IMR-90 (cell line): ENCODE measurements around the gene ATP2A3. TPM values are rescaled to one million over a fixed set of nuclear protein-coding genes. Genes with fewer than 3 reads are reported as not detected.

ENCODE experiments used
- ATAC-seq: fragments of 200-7000 bp; cut with Tn5 transposase; 2 replicates; pipeline ENCODE4 v1.9.1; 2020; ENCODE audit warnings: low read depth, mild to moderate bottlenecking, moderate library complexity
- BruUV-seq: library from RNA; stranded (reverse); fragments of 400-500 nt; replicated peaks from 2 replicates; lab custom pipeline; 2021; lab: Mats Ljungman, UMichigan
- CTCF ChIA-PET: fragments of 300-600 bp; formaldehyde crosslinking; extraction: SDS; loops from one replicate; lab custom pipeline; 2021; ENCODE audit warnings: antibody characterized with exemption; lab: Yijun Ruan, JAX
- POLR2A ChIA-PET: fragments of 300-600 bp; sonication (Branson Sonifier 250); formaldehyde crosslinking; loops from one replicate; lab custom pipeline; 2022; ENCODE audit warnings: antibody characterized with exemption; ENCODE audit not compliant: unreplicated experiment; lab: Charles Lee
- DNase-seq: peaks from one replicate; pipeline ENCODE4 v3.0.0; 2013
- H2AFZ ChIP-seq: replicated peaks from 2 replicates; pipeline ENCODE3; 2013; ENCODE audit warnings: low read length, mild to moderate bottlenecking; ENCODE audit not compliant: poor library complexity
- H2AK5ac ChIP-seq: 2 replicates; pipeline ENCODE4 v1.6.1; 2013; ENCODE audit warnings: low read depth, low read length, inconsistent platforms
- H2AK9ac ChIP-seq: replicated peaks from 2 replicates; pipeline ENCODE3; 2013; ENCODE audit warnings: mild to moderate bottlenecking, low read depth, low read length, moderate library complexity; ENCODE audit not compliant: poor library complexity
- H2BK120ac ChIP-seq: 2 replicates; pipeline ENCODE4 v1.6.1; 2013; ENCODE audit warnings: low read depth, low read length, inconsistent platforms
- H2BK15ac ChIP-seq: 3 replicates; pipeline ENCODE4 v1.6.1; 2013; ENCODE audit warnings: low read depth, low read length, inconsistent platforms
- H2BK20ac ChIP-seq: 2 replicates; pipeline ENCODE4 v1.6.1; 2013; ENCODE audit warnings: low read depth, mild to moderate bottlenecking, inconsistent platforms, low read length, moderate library complexity
- H2BK5ac ChIP-seq: 2 replicates; pipeline ENCODE4 v1.6.1; 2013; ENCODE audit warnings: mild to moderate bottlenecking, low read depth, low read length, inconsistent platforms; ENCODE audit not compliant: poor library complexity, severe bottlenecking
- H3K14ac ChIP-seq: replicated peaks from 2 replicates; pipeline ENCODE4 v1.6.1; 2013; ENCODE audit warnings: low read depth, low read length, inconsistent platforms
- H3K18ac ChIP-seq: 2 replicates; pipeline ENCODE4 v1.6.1; 2013; ENCODE audit warnings: low read depth, low read length, control low read depth
- H3K23ac ChIP-seq: 2 replicates; pipeline ENCODE4 v1.6.1; 2013; ENCODE audit warnings: low read depth, low read length, inconsistent platforms
- H3K27ac ChIP-seq: 2 replicates; pipeline ENCODE4 v1.5.1; 2013; ENCODE audit warnings: mild to moderate bottlenecking, control low read depth, low read length; ENCODE audit not compliant: insufficient read depth
- H3K27me3 ChIP-seq: 2 replicates; pipeline ENCODE4 v1.6.1; 2013; ENCODE audit warnings: low read length; ENCODE audit not compliant: control insufficient read depth, insufficient read depth
- H3K36me3 ChIP-seq: 2 replicates; pipeline ENCODE4 v1.6.1; 2013; ENCODE audit warnings: low read length, mixed read lengths; ENCODE audit not compliant: control insufficient read depth, insufficient read depth
- H3K4ac ChIP-seq: 2 replicates; pipeline ENCODE4 v1.6.1; 2013; ENCODE audit warnings: low read depth, low read length, inconsistent platforms
- H3K4me1 ChIP-seq: 2 replicates; pipeline ENCODE4 v1.6.1; 2013; ENCODE audit warnings: low read length, mixed read lengths; ENCODE audit not compliant: control insufficient read depth, insufficient read depth
- H3K4me2 ChIP-seq: 2 replicates; pipeline ENCODE4 v1.6.1; 2013; ENCODE audit warnings: low read depth, mild to moderate bottlenecking, control low read depth, low read length, moderate library complexity
- H3K4me3 ChIP-seq: 2 replicates; pipeline ENCODE4 v1.5.1; 2013; ENCODE audit warnings: low read depth, mild to moderate bottlenecking, control low read depth, low read length, moderate library complexity; ENCODE audit not compliant: insufficient read depth
- H3K56ac ChIP-seq: 2 replicates; pipeline ENCODE4 v1.6.1; 2013; ENCODE audit warnings: low read length, inconsistent platforms; ENCODE audit not compliant: insufficient read depth; ENCODE audit errors: extremely low read depth
- H3K79me1 ChIP-seq, 2 experiments: 2 replicates each; pipeline ENCODE4 v1.6.1; 2013; ENCODE audit warnings: low read length in 2 of 2, inconsistent platforms in 1 of 2, low read depth in 1 of 2
- H3K9ac ChIP-seq: 2 replicates; pipeline ENCODE4 v1.6.1; 2013; ENCODE audit warnings: low read depth, low read length, control low read depth
- H3K9me1 ChIP-seq: 2 replicates; pipeline ENCODE4 v1.6.1; 2013; ENCODE audit warnings: low read length, inconsistent platforms; ENCODE audit not compliant: insufficient read depth
- H3K9me3 ChIP-seq: 2 replicates; pipeline ENCODE4 v1.6.1; 2013; ENCODE audit warnings: low read length; ENCODE audit not compliant: control insufficient read depth, insufficient read depth
- H4K20me1 ChIP-seq: 2 replicates; pipeline ENCODE4 v1.6.1; 2013; ENCODE audit warnings: low read length, inconsistent platforms; ENCODE audit not compliant: insufficient read depth
- H4K5ac ChIP-seq: 2 replicates; pipeline ENCODE4 v1.6.1; 2013; ENCODE audit warnings: mild to moderate bottlenecking, low read depth, low read length, control low read depth
- H4K8ac ChIP-seq, 2 experiments: 2 replicates each; pipeline ENCODE4 v1.6.1; 2013; ENCODE audit warnings: low read depth in 2 of 2, low read length in 2 of 2, control low read depth in 1 of 2, inconsistent platforms in 1 of 2
- H4K91ac ChIP-seq: 2 replicates; pipeline ENCODE4 v1.6.1; 2013; ENCODE audit warnings: low read depth, low read length, inconsistent platforms; ENCODE audit not compliant: insufficient read depth
- BHLHE40 ChIP-seq: fragments of 150-350 bp; IDR thresholded peaks from 2 replicates; pipeline ENCODE4 v1.6.1; 2016; ENCODE audit warnings: mild to moderate bottlenecking, low read depth, low read length
- CEBPB ChIP-seq: IDR thresholded peaks from 2 replicates; pipeline ENCODE4 v1.6.1; 2012; ENCODE audit warnings: low read depth, low read length, improper control_type of control experiment
- CHD1 ChIP-seq: IDR thresholded peaks from 2 replicates; pipeline ENCODE4 v1.6.1; 2012; ENCODE audit warnings: low read depth, low read length, improper control_type of control experiment
- MAFK ChIP-seq: IDR thresholded peaks from 2 replicates; pipeline ENCODE4 v1.6.1; 2012; ENCODE audit warnings: low read depth, low read length, improper control_type of control experiment
- RAD21 ChIP-seq: IDR thresholded peaks from 2 replicates; pipeline ENCODE4 v1.6.1; 2012; ENCODE audit warnings: low read length, improper control_type of control experiment
- SMC3 ChIP-seq: fragments of 150-350 bp; IDR thresholded peaks from 2 replicates; pipeline ENCODE4 v1.6.1; 2016; ENCODE audit warnings: low read depth, mild to moderate bottlenecking, antibody characterized with exemption, low read length, moderate library complexity
- WGBS, 2 experiments: methylation state at CpG; one replicate each; pipeline versions ENCODE4 v1.1.5 to v1.1.7; 2013; ENCODE audit warnings: missing lambda C conversion rate in 2 of 2; ENCODE audit not compliant: insufficient read length in 1 of 2; ENCODE audit errors: extremely low coverage in 2 of 2; 5-methylcytosine and 5-hydroxymethylcytosine counted together
- dilution Hi-C: fragments of 300-500 bp; cut with HindIII; formaldehyde crosslinking; loops from one replicate; pipeline ENCODE4 v1.14.3; 2018; ENCODE audit warnings: low sequenced_read_pairs; ENCODE audit not compliant: unreplicated experiment
- in situ Hi-C: fragments of 300-500 bp; cut with MboI; formaldehyde crosslinking; loops from 3 replicates; pipeline ENCODE4 v1.14.3; 2019; ENCODE audit warnings: low sequenced_read_pairs, inconsistent platforms, mixed read lengths
- intact Hi-C: fragments of 100-400 bp; cut with micrococcal nuclease; formaldehyde crosslinking; loops from 2 replicates; pipeline ENCODE4 v1.10.0; 2022
- polyA plus RNA-seq, 3 experiments: library from polyadenylated mRNA; depleted of rRNA; stranded (reverse); fragments of >200 nt; gene quantifications; 2 replicates each; pipeline ENCODE4 v1.2.3, GENCODE V29; 2012; ENCODE audit warnings: low replicate concordance in 1 of 3
- total RNA-seq: library from RNA; depleted of rRNA; stranded (reverse); fragments of >200 nt; gene quantifications from 2 replicates; pipeline ENCODE4 v1.2.3, GENCODE V29; 2012
- TF ChIP-seq, protein P1 (sequence below): fragments of 150-350 bp; IDR thresholded peaks from 2 replicates; pipeline ENCODE4 v1.6.1; 2017; ENCODE audit warnings: mild to moderate bottlenecking, antibody characterized with exemption, low read length, low read depth
- TF ChIP-seq, protein P2 (sequence below): fragments of 150-350 bp; IDR thresholded peaks from 2 replicates; pipeline ENCODE4 v1.6.1; 2016; ENCODE audit warnings: low read depth, mild to moderate bottlenecking, low read length, moderate library complexity, borderline replicate concordance

ATP2A3 gene
- total and polyA plus RNA-seq, 2 of the 4 experiments (the other 2 are of a cell fraction), result 0.18 to 0.63 TPM

DNA sequence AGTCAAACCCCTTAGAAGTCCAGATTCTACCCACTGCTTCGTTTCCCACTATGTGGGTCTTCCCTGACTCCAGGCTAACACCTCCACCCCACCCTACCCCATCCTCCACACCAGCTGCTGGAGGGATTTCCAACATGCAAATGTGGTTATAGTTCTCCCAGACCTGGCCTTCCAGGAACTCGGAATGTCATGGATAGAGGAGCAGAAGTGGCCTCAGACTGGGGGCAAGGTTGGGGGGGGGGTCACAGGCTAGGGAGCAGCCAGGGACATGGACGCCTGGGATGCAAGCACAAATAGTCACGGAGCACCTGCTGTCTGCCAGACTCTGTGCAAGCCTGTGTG is 73.4 kb downstream of the ATP2A3 start:
- Histone ChIP-seq H3K79me1 (peaks cover 14 to 56% of the 10 kb centered on the region in 2 experiments; a peak in 3 of 4 replicates), H3K14ac (no peak overlapping the region), H4K91ac (peak overlapping the region; percentile 80; the same call in 1 of the 2 replicates), H3K56ac (no peak overlapping the region), H4K8ac (no peak overlapping the region), H2BK120ac (peak overlapping the region; percentile 85; the same call in 1 of the 2 replicates), H3K23ac (no peak overlapping the region), H3K9ac (no peak overlapping the region), H2AK5ac (peak overlapping the region; percentile 96), H3K18ac (no peak overlapping the region), H2BK15ac (peak overlapping the region; percentile 81; the same call in 1 of the 3 replicates), H3K4me2 (no peak overlapping the region; the same call in 1 of the 2 replicates), H2AK9ac (no peak overlapping the region), H4K20me1 (peaks cover 6% of the 10 kb centered on the region; the same call in 1 of the 2 replicates), H3K9me1 (peaks cover 28% of the 10 kb centered on the region), H3K4me3 (no peak overlapping the region), H3K36me3 (no peaks in the 10 kb centered on the region), H4K5ac (no peak overlapping the region), H2AFZ (no peak overlapping the region), H3K27me3 (no peaks in the 10 kb centered on the region), H2BK20ac (peak overlapping the region; percentile 8; the same call in 1 of the 2 replicates), H3K9me3 (no peaks in the 10 kb centered on the region), H2BK5ac (peak overlapping the region; percentile 88), H3K4ac (peak overlapping the region; percentile 80), H3K27ac (no peak overlapping the region; the same call in 1 of the 2 replicates), H3K4me1 (peaks cover 44% of the 10 kb centered on the region)
- ATAC-seq (no peak), DNase-seq (no peak)
- ChIA-PET CTCF (interaction anchor here (1.7 kb wide), 1 partner anchor 153 kb away, joined by 5 read pairs; no protein-coding TSS in a partner anchor), POLR2A (no interaction called here)
- dilution Hi-C loops, result no loop called here
- TF ChIP-seq CEBPB (no peak), SMC3 (no peak), RAD21 (no peak), BHLHE40 (no peak), MAFK (no peak), CHD1 (no peak)
- TF ChIP-seq, protein P1, sequence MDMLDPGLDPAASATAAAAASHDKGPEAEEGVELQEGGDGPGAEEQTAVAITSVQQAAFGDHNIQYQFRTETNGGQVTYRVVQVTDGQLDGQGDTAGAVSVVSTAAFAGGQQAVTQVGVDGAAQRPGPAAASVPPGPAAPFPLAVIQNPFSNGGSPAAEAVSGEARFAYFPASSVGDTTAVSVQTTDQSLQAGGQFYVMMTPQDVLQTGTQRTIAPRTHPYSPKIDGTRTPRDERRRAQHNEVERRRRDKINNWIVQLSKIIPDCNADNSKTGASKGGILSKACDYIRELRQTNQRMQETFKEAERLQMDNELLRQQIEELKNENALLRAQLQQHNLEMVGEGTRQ, result no peak
- TF ChIP-seq, protein P2, sequence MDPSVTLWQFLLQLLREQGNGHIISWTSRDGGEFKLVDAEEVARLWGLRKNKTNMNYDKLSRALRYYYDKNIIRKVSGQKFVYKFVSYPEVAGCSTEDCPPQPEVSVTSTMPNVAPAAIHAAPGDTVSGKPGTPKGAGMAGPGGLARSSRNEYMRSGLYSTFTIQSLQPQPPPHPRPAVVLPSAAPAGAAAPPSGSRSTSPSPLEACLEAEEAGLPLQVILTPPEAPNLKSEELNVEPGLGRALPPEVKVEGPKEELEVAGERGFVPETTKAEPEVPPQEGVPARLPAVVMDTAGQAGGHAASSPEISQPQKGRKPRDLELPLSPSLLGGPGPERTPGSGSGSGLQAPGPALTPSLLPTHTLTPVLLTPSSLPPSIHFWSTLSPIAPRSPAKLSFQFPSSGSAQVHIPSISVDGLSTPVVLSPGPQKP, result no peak
- no TSS peak for BruUV-seq
- in situ Hi-C loops, result no loop called here
- intact Hi-C loops, result no loop called here
- WGBS, 2 experiments, result 57% methylated on average over 2 of the region's 4 CpGs; no CpG with 5 or more reads in 1 of the 2 experiments
